Right lobe of liver (tissue), 6 donors: Measurements from ENCODE around the gene DUSP1. TPM values are rescaled to one million over a fixed set of nuclear protein-coding genes. Genes with fewer than 3 reads are reported as not detected.

ENCODE experiments used
- ATAC-seq, 4 donors: fragments of 200-7000 bp; cut with Tn5 transposase; one replicate each; pipeline ENCODE4 v1.9.1; 2020; ENCODE audit warnings: mild to moderate bottlenecking in 4 of 4, moderate library complexity in 4 of 4
- DNase-seq, 3 donors: peaks; one replicate each; pipeline ENCODE4 v3.0.0-alpha.2; 2020
- H3K27ac ChIP-seq, 3 donors: fragments of 200-600 bp; one replicate each; pipeline ENCODE4 v1.8.0; 2022
- H3K27me3 ChIP-seq, 2 donors: fragments of 200-600 bp; one replicate each; pipeline ENCODE4 v1.8.0; 2022
- H3K36me3 ChIP-seq, 4 donors: fragments of 200-600 bp; sonication (generic) in 1 of 4; one replicate each; pipeline versions ENCODE4 v1.5.1 to v1.8.0; 2017 to 2022; ENCODE audit warnings: control low read depth in 1 of 4
- H3K4me1 ChIP-seq, 4 donors: fragments of 200-600 bp; sonication (generic) in 1 of 4; one replicate each; pipeline versions ENCODE4 v1.5.1 to v1.8.0; 2017 to 2022; ENCODE audit warnings: control low read depth in 1 of 4
- H3K4me3 ChIP-seq, 3 donors: fragments of 200-600 bp; one replicate each; pipeline ENCODE4 v1.8.0; 2022
- H3K9me3 ChIP-seq, 4 donors: fragments of 200-600 bp; sonication (generic) in 1 of 4; one replicate each; pipeline versions ENCODE4 v1.5.1 to v1.8.0; 2017 to 2022; ENCODE audit warnings: control low read depth in 1 of 4
- POLR2A ChIP-seq: fragments of 450-650 bp; IDR thresholded peaks from one replicate; pipeline ENCODE4 v1.6.1; 2017; ENCODE audit warnings: antibody characterized with exemption, mild to moderate bottlenecking
- WGBS: methylation state at CpG from one replicate; pipeline ENCODE4 v1.1.6; 2018; ENCODE audit warnings: low coverage, low lambda C conversion rate; ENCODE audit not compliant: insufficient coverage; ENCODE audit errors: missing lambda C conversion rate; 5-methylcytosine and 5-hydroxymethylcytosine counted together
- intact Hi-C, 2 donors: fragments of 100-400 bp; cut with DNase I; formaldehyde crosslinking; loops; one replicate each; pipeline versions ENCODE4 v1.11.2 to v1.14.1; 2022
- total RNA-seq, 6 experiments: library from RNA; depleted of rRNA in 2 of 6; stranded (reverse); fragments of >200 nt in 2 of 6; fragmentation: NEBNext Ultra II Directional in 3 of 6; extraction: Animal tissue kit (Norgen Biotek cat#: 25700) in 3 of 6; gene quantifications; one replicate each; pipeline versions ENCODE4 v1.1.0 to v1.2.4, GENCODE V29; 2016 to 2023
- TF ChIP-seq, protein P1 (sequence below), 4 donors: fragments of 200-600 bp in 3 of 4; fragments of 450-650 bp in 1 of 4; IDR thresholded peaks; one replicate each; pipeline versions ENCODE4 v1.5.1 to v1.8.0; 2016 to 2022; ENCODE audit warnings: antibody characterized with exemption in 4 of 4, mild to moderate bottlenecking in 2 of 4
- donor health status: DM: no; HTN: yes; CAD: no.
- donor health status: DM: no; HTN: no; CAD: no.
- donor health status: DM: no; HTN: no; CAD: no.
- donor health status: DM: no; HTN: yes; CAD: no.
- donor health status: DM: no; HTN: yes; CAD: no.

The DUSP1 gene
- total RNA-seq, 6 experiments from 2014 or later, result 106 to 407 (median 232) TPM

DNA sequence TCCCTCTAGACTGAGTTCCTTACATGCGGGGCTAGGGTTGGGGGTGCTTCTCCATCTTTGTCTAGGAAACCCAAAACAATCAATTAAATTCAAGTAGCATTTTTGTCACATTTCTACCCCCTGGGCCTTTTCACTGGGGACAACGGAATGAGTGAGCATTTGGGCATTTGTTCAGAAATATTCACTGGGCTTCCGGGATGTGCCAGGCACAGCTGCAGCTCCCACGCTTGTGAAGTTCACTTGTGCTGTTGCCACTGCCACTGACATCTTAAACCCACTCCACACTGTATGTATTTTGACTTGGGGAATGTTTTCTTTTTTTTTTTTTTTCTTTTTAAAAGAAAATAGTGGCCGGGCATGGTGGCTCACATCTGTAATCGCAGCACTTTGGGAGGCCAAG is 31.6 kb downstream of the DUSP1 start:
- WGBS, result 85% methylated on average over 4 of the region's 6 CpGs
- H3K27ac ChIP-seq, result no peak overlapping the region
- DNase-seq (no peak), ATAC-seq (no peak)
- no peaks in the 10 kb centered on the region for H3K9me3 ChIP-seq
- no peaks in the 10 kb centered on the region for H3K27me3 ChIP-seq
- no peaks in the 10 kb centered on the region for H3K4me1 ChIP-seq
- no peaks in the 10 kb centered on the region for H3K36me3 ChIP-seq
- intact Hi-C loops, result no loop called here
- TF ChIP-seq, protein P1, sequence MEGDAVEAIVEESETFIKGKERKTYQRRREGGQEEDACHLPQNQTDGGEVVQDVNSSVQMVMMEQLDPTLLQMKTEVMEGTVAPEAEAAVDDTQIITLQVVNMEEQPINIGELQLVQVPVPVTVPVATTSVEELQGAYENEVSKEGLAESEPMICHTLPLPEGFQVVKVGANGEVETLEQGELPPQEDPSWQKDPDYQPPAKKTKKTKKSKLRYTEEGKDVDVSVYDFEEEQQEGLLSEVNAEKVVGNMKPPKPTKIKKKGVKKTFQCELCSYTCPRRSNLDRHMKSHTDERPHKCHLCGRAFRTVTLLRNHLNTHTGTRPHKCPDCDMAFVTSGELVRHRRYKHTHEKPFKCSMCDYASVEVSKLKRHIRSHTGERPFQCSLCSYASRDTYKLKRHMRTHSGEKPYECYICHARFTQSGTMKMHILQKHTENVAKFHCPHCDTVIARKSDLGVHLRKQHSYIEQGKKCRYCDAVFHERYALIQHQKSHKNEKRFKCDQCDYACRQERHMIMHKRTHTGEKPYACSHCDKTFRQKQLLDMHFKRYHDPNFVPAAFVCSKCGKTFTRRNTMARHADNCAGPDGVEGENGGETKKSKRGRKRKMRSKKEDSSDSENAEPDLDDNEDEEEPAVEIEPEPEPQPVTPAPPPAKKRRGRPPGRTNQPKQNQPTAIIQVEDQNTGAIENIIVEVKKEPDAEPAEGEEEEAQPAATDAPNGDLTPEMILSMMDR (IDR thresholded peaks at IDR 0.05), result no peak
- TF ChIP-seq POLR2A, result no peak
- no peak overlapping the region for H3K4me3 ChIP-seq

DNA sequence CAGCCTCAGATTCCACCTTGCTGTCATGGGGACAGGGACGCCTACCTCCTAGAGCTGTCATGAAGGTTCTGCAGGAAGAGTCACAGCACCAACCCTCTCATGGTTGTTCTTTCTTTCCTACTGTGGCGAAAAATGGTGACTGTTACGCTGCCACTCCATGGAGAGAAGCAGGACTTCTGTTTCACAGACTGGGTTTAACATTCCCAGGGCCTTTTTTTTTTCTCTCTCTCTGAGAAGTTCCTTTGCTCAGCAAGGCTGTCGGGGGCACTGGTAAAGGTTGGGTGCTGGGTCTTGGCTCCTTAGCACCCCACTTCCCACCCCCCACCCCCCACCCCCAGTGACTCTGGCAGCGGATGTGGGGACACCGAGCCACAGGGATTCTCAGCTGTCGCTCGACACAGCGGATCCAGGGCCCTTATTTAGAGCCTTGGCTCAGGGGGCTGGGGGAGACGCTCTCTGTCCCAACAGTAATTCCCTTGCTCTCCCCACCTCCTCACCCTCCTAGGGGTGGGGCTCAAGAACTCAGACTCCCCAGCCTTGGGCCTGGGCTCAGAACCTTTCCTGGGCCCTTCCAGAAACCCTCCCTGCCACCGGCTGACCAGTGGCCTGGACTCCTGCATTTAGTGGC is 34.4 kb downstream of the DUSP1 start:
- no peaks in the 10 kb centered on the region for H3K36me3 ChIP-seq
- intact Hi-C loops, result no loop called here

DNA sequence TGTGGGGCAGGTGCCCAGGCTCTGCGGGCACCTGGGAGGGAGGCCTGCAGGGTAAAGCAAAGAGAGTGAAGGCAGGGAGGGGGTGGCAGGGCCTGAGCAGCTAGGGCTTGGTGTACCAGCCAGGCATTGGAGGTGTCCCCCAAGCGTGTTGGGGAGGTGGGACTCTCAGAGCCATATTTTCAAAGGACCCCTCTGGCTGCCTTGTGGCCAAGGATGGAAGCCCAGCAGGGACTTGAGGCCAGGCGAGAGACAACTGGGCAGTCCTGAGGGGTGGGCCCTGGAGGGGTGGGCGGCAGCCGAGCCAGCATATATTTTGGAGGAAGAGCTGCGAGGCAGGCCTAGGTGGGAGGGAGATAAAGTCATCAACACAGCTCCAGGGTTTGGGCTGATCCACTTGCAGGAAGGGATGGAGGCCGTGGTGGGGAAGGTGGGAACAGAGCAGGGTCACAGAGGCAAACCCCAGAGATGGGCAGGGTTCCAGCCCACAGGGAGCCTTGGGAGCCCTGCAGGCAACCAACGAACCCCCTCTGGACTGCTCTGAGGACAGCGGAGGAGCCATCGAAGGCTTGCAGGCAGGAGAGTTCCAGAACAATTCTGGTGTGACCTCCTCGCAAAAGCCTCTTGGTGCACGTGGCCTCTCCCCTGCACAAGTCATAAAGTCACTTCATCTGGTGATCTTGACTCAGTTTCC is 35.7 kb downstream of the DUSP1 start:
- TF ChIP-seq POLR2A, result no peak
- TF ChIP-seq, protein P1 (IDR thresholded peaks at IDR 0.05), result no peak
- H3K4me3 ChIP-seq, result no peak overlapping the region
- intact Hi-C loops, result no loop called here
- H3K4me1 ChIP-seq, result peaks cover 0 to 4% (median 0%) of the 10 kb centered on the region in 4 donors
- no peak overlapping the region for H3K27ac ChIP-seq
- H3K36me3 ChIP-seq, result no peaks in the 10 kb centered on the region
- DNase-seq, result no peak
- ATAC-seq, result no peak
- H3K9me3 ChIP-seq, result no peaks in the 10 kb centered on the region
- no peaks in the 10 kb centered on the region for H3K27me3 ChIP-seq
- 100% methylated on average over 3 of the region's 12 CpGs for WGBS

More for the DNA sequence above, 34.4 kb downstream of the DUSP1 start:
- H3K9me3 ChIP-seq, result no peaks in the 10 kb centered on the region
- no peak overlapping the region for H3K27ac ChIP-seq
- WGBS, result 83% methylated on average over 4 of the region's 11 CpGs
- DNase-seq (no peak), ATAC-seq (no peak)
- H3K4me1 ChIP-seq, result no peaks in the 10 kb centered on the region
- no peaks in the 10 kb centered on the region for H3K27me3 ChIP-seq
- no peak for TF ChIP-seq POLR2A
- TF ChIP-seq, protein P1 (IDR thresholded peaks at IDR 0.05), result no peak
- no peak overlapping the region for H3K4me3 ChIP-seq

DNA sequence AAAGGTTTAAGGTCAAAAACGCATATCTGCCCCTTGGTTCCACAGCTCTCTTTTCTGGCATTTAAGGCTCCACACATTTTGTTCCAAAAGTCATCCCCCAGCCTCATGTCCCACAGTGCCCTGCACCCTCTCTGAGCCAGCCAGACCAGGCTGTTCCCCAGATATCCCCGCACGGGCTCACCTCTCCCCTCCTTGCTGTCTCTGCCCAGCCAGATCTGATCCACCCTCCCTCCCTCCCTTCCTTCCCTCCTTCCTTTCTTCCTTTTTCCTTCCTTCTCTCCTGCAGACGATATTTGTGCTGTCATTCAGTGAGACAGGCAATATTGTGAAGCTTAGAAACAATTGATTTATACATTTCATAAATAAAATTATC is 37.0 kb downstream of the DUSP1 start:
- Histone ChIP-seq H3K4me1 (peaks cover 0 to 4% (median 0%) of the 10 kb centered on the region in 4 donors), H3K36me3 (no peaks in the 10 kb centered on the region), H3K27ac (peak overlapping the region in 2 of 3 donors; percentile 50 to 62), H3K4me3 (no peak overlapping the region), H3K9me3 (no peaks in the 10 kb centered on the region), H3K27me3 (no peaks in the 10 kb centered on the region)
- ATAC-seq (no peak), DNase-seq (no peak)
- intact Hi-C loops, result no loop called here
- TF ChIP-seq, protein P1 (IDR thresholded peaks at IDR 0.05), result no peak
- no peak for TF ChIP-seq POLR2A
- WGBS, result 50% methylated on average over 4 of the region's 4 CpGs
